ENCODE results near the gene RAB35. TPM values are rescaled to one million over a fixed set of nuclear protein-coding genes. Genes with fewer than 3 reads are reported as not detected.

RAB35 gene
- total RNA-seq, 1 donor from 2014 or later: 47.1 TPM

GRCh38 chr12:120090206-120090605, 26.3 kb downstream of the RAB35 start:
- DNase-seq (ENCODE audit: extremely low read depth, low read depth, low spot score): no peak

GRCh38 chr12:120089796-120090195, 26.8 kb downstream of the RAB35 start:
- DNase-seq (ENCODE audit: extremely low read depth, low read depth, low spot score): no peak

GRCh38 chr12:120089105-120089504, 27.4 kb downstream of the RAB35 start:
- DNase-seq (ENCODE audit: extremely low read depth, low read depth, low spot score): no peak

GRCh38 chr12:120086801-120087621, 29.5 kb downstream of the RAB35 start:
- peak; percentile 90 for DNase-seq (ENCODE audit: extremely low read depth, low read depth, low spot score)

- DNase-seq (ENCODE audit: extremely low read depth, low read depth, low spot score): no peak
Measured at GRCh38 chr12:120085920-120086645, 30.5 kb downstream of the RAB35 start.

GRCh38 chr12:120081641-120082040, 34.9 kb downstream of the RAB35 start:
- no peak for DNase-seq (ENCODE audit: extremely low read depth, low read depth, low spot score)

- DNase-seq (ENCODE audit: extremely low read depth, low read depth, low spot score): no peak
Measured at GRCh38 chr12:120079411-120080400, 36.8 kb downstream of the RAB35 start.

GRCh38 chr12:120078868-120079267, 37.7 kb downstream of the RAB35 start:
- no peak for DNase-seq (ENCODE audit: extremely low read depth, low read depth, low spot score)

- DNase-seq (ENCODE audit: extremely low read depth, low read depth, low spot score): no peak
Measured at GRCh38 chr12:120077260-120077659, 39.3 kb downstream of the RAB35 start.

GRCh38 chr12:120076651-120077050, 39.9 kb downstream of the RAB35 start:
- no peak for DNase-seq (ENCODE audit: extremely low read depth, low read depth, low spot score)

GRCh38 chr12:120075034-120075616, 41.4 kb downstream of the RAB35 start:
- no peak for DNase-seq (ENCODE audit: extremely low read depth, low read depth, low spot score)

GRCh38 chr12:120072472-120073249, 43.9 kb downstream of the RAB35 start:
- no peak for DNase-seq (ENCODE audit: extremely low read depth, low read depth, low spot score)

GRCh38 chr12:120071493-120072020, 45.0 kb downstream of the RAB35 start:
- DNase-seq (ENCODE audit: extremely low read depth, low read depth, low spot score): no peak

- no peak for DNase-seq (ENCODE audit: extremely low read depth, low read depth, low spot score)
Measured at GRCh38 chr12:120069278-120069677, 47.3 kb downstream of the RAB35 start.

GRCh38 chr12:120067901-120068300, 48.7 kb downstream of the RAB35 start:
- no peak for DNase-seq (ENCODE audit: extremely low read depth, low read depth, low spot score)

GRCh38 chr12:120067084-120067869, 49.3 kb downstream of the RAB35 start:
- no peak for DNase-seq (ENCODE audit: extremely low read depth, low read depth, low spot score)

GRCh38 chr12:120066341-120066740, 50.2 kb downstream of the RAB35 start:
- no peak for DNase-seq (ENCODE audit: extremely low read depth, low read depth, low spot score)

- no peak for DNase-seq (ENCODE audit: extremely low read depth, low read depth, low spot score)
Measured at GRCh38 chr12:120065472-120065871, 51.1 kb downstream of the RAB35 start.
